HG02763 (cell line): Measurements from ENCODE around the gene EFHC1.
"Not testable (repeated sequence)": the region's sequence is repeated elsewhere in the genome, so short reads cannot be mapped to it uniquely, and the experiment has no call there.

ENCODE experiments used
- ATAC-seq: cut with Tn5 transposase; IDR thresholded peaks from one replicate; pipeline ENCODE4 v1.9.1; 2021; ENCODE audit warnings: mild to moderate bottlenecking, moderate library complexity; ENCODE audit not compliant: unreplicated experiment

EFHC1 gene

DNA sequence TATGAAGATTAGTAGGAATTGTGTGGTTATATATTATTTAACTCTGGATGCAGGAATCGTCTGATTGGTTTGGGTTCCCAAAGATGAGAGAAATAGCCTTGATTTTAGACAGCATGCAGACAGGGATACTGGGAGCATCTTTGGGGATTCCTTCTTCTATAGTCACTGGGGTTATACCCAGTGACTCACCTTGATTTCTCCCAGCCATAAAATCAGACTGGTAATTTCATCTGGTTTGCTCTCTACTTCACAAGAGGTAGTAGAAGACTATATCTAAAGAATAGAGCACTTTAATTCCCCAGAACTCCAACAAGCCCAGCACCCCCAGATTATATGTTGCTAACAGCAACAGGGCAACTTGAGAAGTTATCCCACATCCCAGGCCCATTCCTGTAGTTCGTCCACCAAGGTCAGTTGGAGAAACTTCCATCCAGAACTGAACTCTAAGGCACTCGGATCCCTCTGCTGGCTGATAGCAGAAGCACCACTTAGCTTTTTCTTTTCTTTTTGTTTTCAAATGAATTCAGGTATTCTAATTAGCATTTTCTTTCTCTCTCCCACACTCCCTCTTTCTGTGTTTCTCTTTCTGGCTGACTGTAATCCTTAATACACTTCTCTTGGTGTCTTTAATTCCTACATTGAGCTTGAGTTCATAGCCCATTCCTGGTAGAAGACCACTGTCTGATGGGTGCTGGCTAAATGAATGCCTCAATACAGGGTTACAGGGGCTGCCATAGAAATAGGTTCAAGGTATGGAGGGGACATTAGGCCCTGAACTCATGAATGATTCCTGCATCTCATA, 20.4 kb upstream of the EFHC1 start:
- ATAC-seq: no peak

DNA sequence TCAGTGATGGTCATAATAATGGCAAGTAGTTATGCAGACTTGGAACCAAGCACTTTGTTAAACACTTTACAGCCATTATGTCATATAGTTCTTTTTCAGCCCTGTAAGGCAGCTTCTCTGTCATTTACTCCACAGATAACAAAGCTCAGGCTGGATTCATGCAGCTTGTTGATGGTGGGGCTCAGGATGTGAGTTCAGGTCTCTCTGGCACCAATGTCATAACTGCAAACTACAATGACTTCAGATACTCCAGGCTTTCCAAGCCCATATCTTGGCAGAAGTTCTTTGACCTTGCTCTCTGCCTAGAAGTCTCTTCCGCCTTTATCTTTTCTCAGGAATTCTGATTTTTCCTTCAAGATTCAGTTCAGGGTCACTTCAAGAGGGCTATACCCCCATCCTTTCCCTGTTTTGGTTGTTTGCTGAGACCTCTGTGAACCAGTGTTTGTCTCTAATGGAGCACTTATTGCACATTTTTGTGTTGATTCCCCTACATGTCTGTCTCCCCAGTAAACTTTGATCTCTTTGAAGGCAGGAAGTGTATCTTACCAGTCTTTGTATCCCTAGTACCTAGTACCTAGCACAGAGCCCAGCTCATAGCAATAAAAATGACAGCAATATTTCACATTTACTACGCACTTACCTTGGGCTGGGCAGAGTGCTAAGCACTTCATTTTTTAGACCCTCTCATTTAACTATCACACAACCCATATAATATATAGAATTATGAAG, 19.7 kb upstream of the EFHC1 start:
- ATAC-seq: no peak

DNA sequence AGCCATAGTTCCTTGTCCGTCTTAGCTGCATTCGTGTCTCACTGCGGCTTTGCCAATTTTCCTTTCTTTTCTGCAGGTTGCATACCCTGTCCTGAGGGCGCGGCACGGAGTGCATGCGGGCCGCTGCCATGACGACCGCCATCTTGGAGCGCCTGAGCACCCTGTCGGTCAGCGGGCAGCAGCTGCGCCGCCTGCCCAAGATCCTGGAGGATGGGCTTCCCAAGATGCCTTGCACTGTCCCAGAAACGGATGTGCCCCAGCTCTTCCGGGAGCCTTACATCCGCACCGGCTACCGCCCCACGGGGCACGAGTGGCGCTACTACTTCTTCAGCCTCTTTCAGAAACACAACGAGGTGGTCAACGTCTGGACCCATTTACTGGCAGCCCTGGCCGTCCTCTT, 17.1 kb upstream of the EFHC1 start:
- no peak for ATAC-seq

DNA sequence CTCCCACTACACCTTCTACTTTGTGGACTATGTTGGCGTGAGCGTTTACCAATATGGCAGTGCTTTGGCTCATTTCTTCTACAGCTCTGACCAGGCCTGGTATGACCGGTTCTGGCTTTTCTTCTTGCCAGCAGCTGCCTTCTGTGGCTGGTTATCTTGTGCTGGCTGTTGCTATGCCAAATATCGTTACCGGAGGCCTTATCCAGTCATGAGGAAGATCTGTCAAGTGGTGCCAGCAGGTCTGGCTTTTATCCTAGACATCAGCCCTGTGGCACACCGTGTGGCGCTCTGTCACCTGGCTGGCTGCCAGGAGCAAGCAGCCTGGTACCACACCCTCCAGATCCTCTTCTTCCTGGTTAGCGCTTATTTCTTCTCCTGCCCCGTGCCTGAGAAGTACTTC, 16.5 kb upstream of the EFHC1 start:
- no peak for ATAC-seq

- ATAC-seq: no peak
Observed at GRCh38 chr6:52405243-52405642, 14.9 kb upstream of the EFHC1 start.

DNA sequence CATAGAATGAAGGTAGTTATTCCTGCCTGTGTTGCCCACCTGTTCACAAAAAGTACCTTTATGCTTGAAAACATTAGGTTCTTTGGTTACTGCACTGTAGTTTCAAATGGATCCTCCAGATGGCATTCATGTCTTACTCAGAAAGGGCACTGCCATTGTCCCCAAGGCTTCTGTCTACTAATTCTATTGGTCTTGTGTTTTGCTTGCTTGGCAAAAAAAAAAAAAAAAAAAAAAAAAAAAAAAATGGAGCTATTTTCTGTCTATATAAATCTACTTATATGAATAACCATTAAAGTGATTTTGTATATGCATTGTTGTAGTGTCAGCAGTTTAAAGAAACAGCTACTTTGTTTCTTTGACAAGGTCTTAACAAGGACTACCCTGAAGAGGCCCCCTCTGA, 12.7 kb upstream of the EFHC1 start:
- peak; percentile 53 for ATAC-seq

DNA sequence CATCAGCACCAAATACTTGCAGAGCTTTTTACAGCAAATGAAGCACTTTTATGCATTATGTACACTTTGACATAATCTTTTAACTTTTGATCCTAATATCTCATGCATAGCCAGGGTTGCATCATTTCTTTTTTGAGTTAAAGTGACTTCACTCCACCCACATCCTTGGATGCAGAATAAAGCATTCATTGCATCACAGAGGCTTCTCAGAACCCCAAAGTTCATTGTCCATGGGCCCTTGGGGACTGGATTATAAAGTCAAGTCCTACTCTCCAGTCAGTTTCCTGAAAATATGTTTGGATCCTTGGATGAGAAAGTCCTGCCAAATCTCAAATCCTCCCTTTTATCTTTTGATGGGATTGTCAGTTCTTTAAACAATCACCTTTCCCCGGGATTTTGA, 10.6 kb upstream of the EFHC1 start:
- ATAC-seq: no peak

DNA sequence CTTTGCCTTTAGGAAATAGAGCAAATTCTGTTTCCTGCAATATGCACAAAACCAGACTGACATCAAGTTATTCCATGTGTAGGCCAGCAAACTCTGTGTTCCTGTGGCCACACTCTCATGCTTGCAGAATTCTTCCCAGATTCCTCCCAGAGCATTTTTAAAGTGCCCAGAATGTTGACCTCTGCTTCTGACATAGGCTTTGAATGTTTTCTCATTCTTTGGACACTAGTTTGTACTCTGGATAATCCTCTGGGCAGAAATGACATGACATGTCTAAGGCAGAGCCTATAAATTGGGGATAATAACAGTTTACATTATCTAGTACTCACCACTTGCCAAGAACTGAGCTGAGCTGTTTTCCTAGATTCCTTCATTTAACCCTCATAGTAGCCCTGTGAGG, 9.2 kb upstream of the EFHC1 start:
- ATAC-seq: no peak

- ATAC-seq: no peak
Observed at GRCh38 chr6:52411911-52412310, 8.2 kb upstream of the EFHC1 start.

DNA sequence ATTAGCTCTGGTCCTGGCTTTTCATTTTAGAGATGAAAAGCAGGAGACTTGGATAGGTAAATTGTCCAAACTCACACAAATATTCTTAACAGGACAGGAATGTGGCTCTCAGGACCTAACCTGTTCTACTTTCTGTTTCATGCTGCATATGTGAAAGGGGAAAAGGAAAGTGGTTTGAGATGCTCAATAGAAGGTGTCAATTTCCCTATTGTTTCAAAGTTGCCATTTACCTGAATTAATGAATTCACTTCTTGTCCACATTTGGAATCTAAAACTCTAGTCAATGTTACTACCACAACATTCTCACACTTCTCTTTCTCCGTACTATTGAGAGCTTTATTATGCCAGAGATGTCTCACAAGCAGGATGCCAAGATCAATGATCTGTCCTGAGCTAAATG, 4.8 kb upstream of the EFHC1 start:
- ATAC-seq: no peak

- ATAC-seq: no peak
Observed at GRCh38 chr6:52415917-52416628, 4.1 kb upstream of the EFHC1 start.

DNA sequence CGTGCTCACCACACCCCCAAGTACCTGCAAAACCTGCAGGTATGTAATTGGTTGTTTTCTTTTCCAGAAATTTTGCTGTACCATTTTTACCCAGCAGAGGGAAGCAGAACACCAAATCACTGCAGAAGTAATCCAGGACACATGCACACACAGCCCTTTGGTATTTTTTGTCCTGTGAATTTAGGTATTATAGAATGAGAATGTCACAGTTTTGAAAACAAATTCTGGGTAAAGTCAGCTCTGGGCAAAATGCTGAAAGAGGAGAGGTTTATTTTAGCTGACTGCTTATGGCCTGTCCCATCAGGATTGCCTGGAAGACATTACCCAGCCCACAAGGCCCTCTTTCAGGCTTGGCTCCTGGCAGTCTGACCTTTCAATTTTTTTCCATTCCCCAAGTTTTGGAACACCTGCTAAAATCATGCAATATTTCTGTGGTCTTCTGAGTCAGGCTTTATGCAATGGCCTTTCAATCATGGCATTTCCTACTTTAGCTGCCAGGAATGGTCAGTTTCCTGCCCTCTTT, 3.5 kb upstream of the EFHC1 start:
- ATAC-seq: no peak

GRCh38 chr6:52417675-52418111, 2.4 kb upstream of the EFHC1 start:
- ATAC-seq: no peak

GRCh38 chr6:52418606-52419005, 1.5 kb upstream of the EFHC1 start:
- ATAC-seq: no peak

- ATAC-seq: no peak
Observed at GRCh38 chr6:52420668-52421358, 671 bp downstream of the EFHC1 start.

DNA sequence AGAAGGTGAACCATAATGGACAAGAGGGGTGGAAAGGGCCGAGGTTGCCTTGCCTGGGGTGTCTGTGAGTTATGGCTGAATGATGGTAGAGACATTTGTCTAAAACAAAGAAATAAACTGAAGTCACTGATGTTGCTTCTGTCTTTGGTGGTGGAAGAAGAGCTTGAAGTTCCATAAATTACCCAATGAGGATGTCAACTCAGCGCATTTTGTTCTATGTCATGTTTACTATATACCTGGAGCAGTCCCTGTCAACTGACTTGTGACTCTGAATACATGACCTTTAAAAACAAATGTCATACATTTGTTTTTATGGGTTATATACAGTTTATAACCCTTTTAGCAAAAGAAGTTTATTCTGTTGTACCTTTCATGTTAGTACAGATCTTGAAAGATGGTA, 2.0 kb downstream of the EFHC1 start:
- ATAC-seq: no peak

GRCh38 chr6:52423448-52423847, 3.3 kb downstream of the EFHC1 start:
- no peak for ATAC-seq

DNA sequence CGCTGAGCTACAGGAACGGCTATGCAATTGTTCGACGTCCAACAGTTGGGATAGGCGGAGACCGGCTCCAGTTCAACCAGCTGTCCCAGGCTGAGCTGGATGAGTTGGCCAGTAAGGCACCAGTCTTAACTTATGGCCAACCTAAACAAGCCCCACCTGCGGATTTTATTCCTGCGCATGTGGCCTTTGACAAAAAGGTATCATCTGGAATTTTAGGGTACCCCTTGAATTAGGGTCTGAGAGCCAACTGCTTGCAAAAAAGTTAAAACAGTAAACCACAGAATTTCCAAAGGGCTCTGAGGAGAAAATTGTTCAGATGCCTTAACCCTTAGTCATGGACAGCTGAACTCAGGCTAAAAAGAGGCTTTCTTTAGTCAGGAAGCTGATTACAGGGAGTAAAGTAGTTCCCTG, 3.8 kb downstream of the EFHC1 start:
- ATAC-seq: no peak

DNA sequence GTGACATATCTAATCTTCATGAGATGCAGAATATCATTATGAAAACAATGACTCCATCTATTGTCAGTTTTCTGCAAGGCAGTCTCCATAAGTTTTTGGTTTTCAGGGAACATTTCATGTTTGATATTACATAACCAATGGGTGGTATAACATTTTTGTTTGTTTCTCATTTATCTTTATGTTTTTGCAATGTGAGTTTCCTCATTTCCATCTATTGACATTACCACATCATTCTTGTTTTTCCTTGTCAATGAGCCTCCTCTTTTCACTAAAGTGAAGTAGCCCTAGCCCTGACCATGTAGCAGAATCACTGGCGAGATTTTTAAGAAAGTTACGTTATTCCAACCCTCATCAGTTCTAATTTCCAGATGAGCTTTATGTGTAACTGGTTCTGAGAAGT, 4.4 kb downstream of the EFHC1 start:
- no peak for ATAC-seq

- no peak for ATAC-seq
Observed at GRCh38 chr6:52426667-52427066, 6.5 kb downstream of the EFHC1 start.

DNA sequence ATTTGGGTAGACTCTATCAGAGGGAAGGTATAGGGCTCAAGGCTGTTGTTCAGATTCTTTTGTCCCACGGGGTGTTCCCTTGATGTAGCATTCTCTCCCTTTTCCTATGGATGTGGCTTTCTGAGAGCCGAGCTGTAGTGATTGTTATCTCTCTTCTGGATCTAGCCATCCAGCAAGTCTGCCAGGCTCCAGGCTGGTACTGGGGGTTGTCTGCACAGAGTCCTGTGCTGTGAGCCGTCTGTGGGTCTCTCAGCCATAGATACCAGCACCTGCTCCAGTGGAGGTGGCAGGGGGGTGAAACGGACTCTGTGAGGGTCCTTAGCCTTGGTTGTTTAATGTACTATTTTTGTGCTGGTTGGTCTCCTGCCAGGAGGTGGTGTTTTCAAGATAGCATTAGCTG, 13.2 kb downstream of the EFHC1 start:
- not testable (repeated sequence) for ATAC-seq
